Measurements from ENCODE around the gene FSD1L. TPM values are rescaled to one million over a fixed set of nuclear protein-coding genes. Genes with fewer than 3 reads are reported as not detected.

FSD1L gene
- total RNA-seq, 1 donor from 2014 or later, result 8.9 TPM

GRCh38 chr9:105479846-105480245 is 32.0 kb downstream of the FSD1L start:
- H3K9me3 ChIP-seq (ENCODE audit: control insufficient read depth in 3 of 3, low read length in 3 of 3), result no peaks in the 10 kb centered on the region
- no peaks in the 10 kb centered on the region for H3K36me3 ChIP-seq (ENCODE audit: control insufficient read depth in 3 of 3, insufficient read depth in 3 of 3, low read length in 3 of 3)
- H3K4me1 ChIP-seq (ENCODE audit: control insufficient read depth in 3 of 3, insufficient read depth in 3 of 3, low read length in 3 of 3), result peaks cover 0 to 3% (median 2%) of the 10 kb centered on the region in 3 donors
- H3K9ac ChIP-seq (ENCODE audit: low read depth in 1 of 3, low read length in 3 of 3), result no peak overlapping the region
- H3K27me3 ChIP-seq (ENCODE audit: control insufficient read depth in 3 of 3, insufficient read depth in 3 of 3, low read length in 3 of 3), result no peaks in the 10 kb centered on the region
- no peak overlapping the region for H3K27ac ChIP-seq (ENCODE audit: low read depth, low read length)
- no peak overlapping the region for H3K4me3 ChIP-seq (ENCODE audit: low read length in 3 of 3)

- H3K9me3 ChIP-seq (ENCODE audit: control insufficient read depth in 3 of 3, low read length in 3 of 3), result no peaks in the 10 kb centered on the region
- H3K4me3 ChIP-seq (ENCODE audit: low read length in 3 of 3), result no peak overlapping the region
- H3K9ac ChIP-seq (ENCODE audit: low read depth in 1 of 3, low read length in 3 of 3), result no peak overlapping the region
- no peaks in the 10 kb centered on the region for H3K27me3 ChIP-seq (ENCODE audit: control insufficient read depth in 3 of 3, insufficient read depth in 3 of 3, low read length in 3 of 3)
- no peaks in the 10 kb centered on the region for H3K4me1 ChIP-seq (ENCODE audit: control insufficient read depth in 3 of 3, insufficient read depth in 3 of 3, low read length in 3 of 3)
- peaks cover 0 to 3% (median 0%) of the 10 kb centered on the region in 3 donors for H3K36me3 ChIP-seq (ENCODE audit: control insufficient read depth in 3 of 3, insufficient read depth in 3 of 3, low read length in 3 of 3)
- no peak overlapping the region for H3K27ac ChIP-seq (ENCODE audit: low read depth, low read length)
Observed at GRCh38 chr9:105483618-105484017, 35.8 kb downstream of the FSD1L start.

GRCh38 chr9:105484226-105484625 is 36.4 kb downstream of the FSD1L start:
- Histone ChIP-seq H3K9me3 (ENCODE audit: control insufficient read depth in 3 of 3, low read length in 3 of 3) (no peaks in the 10 kb centered on the region), H3K36me3 (ENCODE audit: control insufficient read depth in 3 of 3, insufficient read depth in 3 of 3, low read length in 3 of 3) (peaks cover 0 to 3% (median 0%) of the 10 kb centered on the region in 3 donors), H3K4me1 (ENCODE audit: control insufficient read depth in 3 of 3, insufficient read depth in 3 of 3, low read length in 3 of 3) (no peaks in the 10 kb centered on the region), H3K9ac (ENCODE audit: low read depth in 1 of 3, low read length in 3 of 3) (no peak overlapping the region), H3K27me3 (ENCODE audit: control insufficient read depth in 3 of 3, insufficient read depth in 3 of 3, low read length in 3 of 3) (no peaks in the 10 kb centered on the region), H3K27ac (ENCODE audit: low read depth, low read length) (no peak overlapping the region), H3K4me3 (ENCODE audit: low read length in 3 of 3) (no peak overlapping the region)

GRCh38 chr9:105485131-105485530 is 37.3 kb downstream of the FSD1L start:
- Histone ChIP-seq H3K9me3 (ENCODE audit: control insufficient read depth in 3 of 3, low read length in 3 of 3) (no peaks in the 10 kb centered on the region), H3K27me3 (ENCODE audit: control insufficient read depth in 3 of 3, insufficient read depth in 3 of 3, low read length in 3 of 3) (no peaks in the 10 kb centered on the region), H3K36me3 (ENCODE audit: control insufficient read depth in 3 of 3, insufficient read depth in 3 of 3, low read length in 3 of 3) (peaks cover 0 to 3% (median 0%) of the 10 kb centered on the region in 3 donors), H3K4me3 (ENCODE audit: low read length in 3 of 3) (no peak overlapping the region), H3K9ac (ENCODE audit: low read depth in 1 of 3, low read length in 3 of 3) (no peak overlapping the region), H3K27ac (ENCODE audit: low read depth, low read length) (no peak overlapping the region), H3K4me1 (ENCODE audit: control insufficient read depth in 3 of 3, insufficient read depth in 3 of 3, low read length in 3 of 3) (no peaks in the 10 kb centered on the region)

- H3K4me1 ChIP-seq (ENCODE audit: control insufficient read depth in 3 of 3, insufficient read depth in 3 of 3, low read length in 3 of 3), result no peaks in the 10 kb centered on the region
- H3K27ac ChIP-seq (ENCODE audit: low read depth, low read length), result no peak overlapping the region
- H3K4me3 ChIP-seq (ENCODE audit: low read length in 3 of 3), result no peak overlapping the region
- no peaks in the 10 kb centered on the region for H3K9me3 ChIP-seq (ENCODE audit: control insufficient read depth in 3 of 3, low read length in 3 of 3)
- H3K36me3 ChIP-seq (ENCODE audit: control insufficient read depth in 3 of 3, insufficient read depth in 3 of 3, low read length in 3 of 3), result no peaks in the 10 kb centered on the region
- no peaks in the 10 kb centered on the region for H3K27me3 ChIP-seq (ENCODE audit: control insufficient read depth in 3 of 3, insufficient read depth in 3 of 3, low read length in 3 of 3)
- H3K9ac ChIP-seq (ENCODE audit: low read depth in 1 of 3, low read length in 3 of 3), result no peak overlapping the region
Observed at GRCh38 chr9:105496826-105497225, 49.0 kb downstream of the FSD1L start.

GRCh38 chr9:105497704-105498103 is 49.9 kb downstream of the FSD1L start:
- no peak overlapping the region for H3K9ac ChIP-seq (ENCODE audit: low read depth in 1 of 3, low read length in 3 of 3)
- no peaks in the 10 kb centered on the region for H3K27me3 ChIP-seq (ENCODE audit: control insufficient read depth in 3 of 3, insufficient read depth in 3 of 3, low read length in 3 of 3)
- no peaks in the 10 kb centered on the region for H3K4me1 ChIP-seq (ENCODE audit: control insufficient read depth in 3 of 3, insufficient read depth in 3 of 3, low read length in 3 of 3)
- no peaks in the 10 kb centered on the region for H3K9me3 ChIP-seq (ENCODE audit: control insufficient read depth in 3 of 3, low read length in 3 of 3)
- H3K27ac ChIP-seq (ENCODE audit: low read depth, low read length), result no peak overlapping the region
- no peak overlapping the region for H3K4me3 ChIP-seq (ENCODE audit: low read length in 3 of 3)
- H3K36me3 ChIP-seq (ENCODE audit: control insufficient read depth in 3 of 3, insufficient read depth in 3 of 3, low read length in 3 of 3), result no peaks in the 10 kb centered on the region

- Histone ChIP-seq H3K4me3 (ENCODE audit: low read length in 3 of 3) (no peak overlapping the region), H3K9ac (ENCODE audit: low read depth in 1 of 3, low read length in 3 of 3) (no peak overlapping the region), H3K36me3 (ENCODE audit: control insufficient read depth in 3 of 3, insufficient read depth in 3 of 3, low read length in 3 of 3) (no peaks in the 10 kb centered on the region), H3K27me3 (ENCODE audit: control insufficient read depth in 3 of 3, insufficient read depth in 3 of 3, low read length in 3 of 3) (no peaks in the 10 kb centered on the region), H3K4me1 (ENCODE audit: control insufficient read depth in 3 of 3, insufficient read depth in 3 of 3, low read length in 3 of 3) (no peaks in the 10 kb centered on the region), H3K9me3 (ENCODE audit: control insufficient read depth in 3 of 3, low read length in 3 of 3) (no peaks in the 10 kb centered on the region), H3K27ac (ENCODE audit: low read depth, low read length) (no peak overlapping the region)
Observed at GRCh38 chr9:105500108-105500766, 52.4 kb downstream of the FSD1L start.

- Histone ChIP-seq H3K27ac (ENCODE audit: low read depth, low read length) (no peak overlapping the region), H3K4me1 (ENCODE audit: control insufficient read depth in 3 of 3, insufficient read depth in 3 of 3, low read length in 3 of 3) (no peaks in the 10 kb centered on the region), H3K27me3 (ENCODE audit: control insufficient read depth in 3 of 3, insufficient read depth in 3 of 3, low read length in 3 of 3) (no peaks in the 10 kb centered on the region), H3K4me3 (ENCODE audit: low read length in 3 of 3) (no peak overlapping the region), H3K9me3 (ENCODE audit: control insufficient read depth in 3 of 3, low read length in 3 of 3) (no peaks in the 10 kb centered on the region), H3K9ac (ENCODE audit: low read depth in 1 of 3, low read length in 3 of 3) (no peak overlapping the region), H3K36me3 (ENCODE audit: control insufficient read depth in 3 of 3, insufficient read depth in 3 of 3, low read length in 3 of 3) (no peaks in the 10 kb centered on the region)
Observed at GRCh38 chr9:105501414-105501813, 53.6 kb downstream of the FSD1L start.

- Histone ChIP-seq H3K27ac (ENCODE audit: low read depth, low read length) (no peak overlapping the region), H3K9me3 (ENCODE audit: control insufficient read depth in 3 of 3, low read length in 3 of 3) (no peaks in the 10 kb centered on the region), H3K36me3 (ENCODE audit: control insufficient read depth in 3 of 3, insufficient read depth in 3 of 3, low read length in 3 of 3) (no peaks in the 10 kb centered on the region), H3K9ac (ENCODE audit: low read depth in 1 of 3, low read length in 3 of 3) (no peak overlapping the region), H3K4me1 (ENCODE audit: control insufficient read depth in 3 of 3, insufficient read depth in 3 of 3, low read length in 3 of 3) (no peaks in the 10 kb centered on the region), H3K4me3 (ENCODE audit: low read length in 3 of 3) (no peak overlapping the region), H3K27me3 (ENCODE audit: control insufficient read depth in 3 of 3, insufficient read depth in 3 of 3, low read length in 3 of 3) (no peaks in the 10 kb centered on the region)
Observed at GRCh38 chr9:105502276-105502675, 54.4 kb downstream of the FSD1L start.

GRCh38 chr9:105503881-105504280 is 56.0 kb downstream of the FSD1L start:
- no peak overlapping the region for H3K27ac ChIP-seq (ENCODE audit: low read depth, low read length)
- no peaks in the 10 kb centered on the region for H3K36me3 ChIP-seq (ENCODE audit: control insufficient read depth in 3 of 3, insufficient read depth in 3 of 3, low read length in 3 of 3)
- no peaks in the 10 kb centered on the region for H3K9me3 ChIP-seq (ENCODE audit: control insufficient read depth in 3 of 3, low read length in 3 of 3)
- H3K4me1 ChIP-seq (ENCODE audit: control insufficient read depth in 3 of 3, insufficient read depth in 3 of 3, low read length in 3 of 3), result no peaks in the 10 kb centered on the region
- no peak overlapping the region for H3K9ac ChIP-seq (ENCODE audit: low read depth in 1 of 3, low read length in 3 of 3)
- H3K4me3 ChIP-seq (ENCODE audit: low read length in 3 of 3), result no peak overlapping the region
- H3K27me3 ChIP-seq (ENCODE audit: control insufficient read depth in 3 of 3, insufficient read depth in 3 of 3, low read length in 3 of 3), result no peaks in the 10 kb centered on the region

All from skeletal muscle tissue (tissue), 4 donors.